SU-DHL-6 (cell line): Measurements from ENCODE around the gene TBC1D22A.

ENCODE experiments used
- CTCF ChIP-seq: fragments of 200-600 bp; sonication (generic); IDR thresholded peaks from one replicate; pipeline ENCODE4 v1.5.1; 2017; ENCODE audit warnings: antibody characterized with exemption, mild to moderate bottlenecking, low read length, moderate library complexity; ENCODE audit not compliant: insufficient read depth, poor library complexity, severe bottlenecking
- EZH2phosphoT487 ChIP-seq: fragments of 200-600 bp; sonication (generic), shearing (Covaris generic); conservative IDR thresholded peaks from 2 replicates; pipeline ENCODE4 v1.6.1; 2018; ENCODE audit warnings: mild to moderate bottlenecking, antibody characterized with exemption, low read length, moderate library complexity, mixed read lengths

GRCh38 chr22:47128622-47129215 is 366.3 kb downstream of the TBC1D22A start:
- TF ChIP-seq CTCF (no peak), EZH2phosphoT487 (no peak)
